ENCODE data around the gene GAA. TPM values are rescaled to one million over a fixed set of nuclear protein-coding genes. Genes with fewer than 3 reads are reported as not detected.

Gene GAA
- polyA plus RNA-seq, 1 experiment = 5.7 TPM

DNA sequence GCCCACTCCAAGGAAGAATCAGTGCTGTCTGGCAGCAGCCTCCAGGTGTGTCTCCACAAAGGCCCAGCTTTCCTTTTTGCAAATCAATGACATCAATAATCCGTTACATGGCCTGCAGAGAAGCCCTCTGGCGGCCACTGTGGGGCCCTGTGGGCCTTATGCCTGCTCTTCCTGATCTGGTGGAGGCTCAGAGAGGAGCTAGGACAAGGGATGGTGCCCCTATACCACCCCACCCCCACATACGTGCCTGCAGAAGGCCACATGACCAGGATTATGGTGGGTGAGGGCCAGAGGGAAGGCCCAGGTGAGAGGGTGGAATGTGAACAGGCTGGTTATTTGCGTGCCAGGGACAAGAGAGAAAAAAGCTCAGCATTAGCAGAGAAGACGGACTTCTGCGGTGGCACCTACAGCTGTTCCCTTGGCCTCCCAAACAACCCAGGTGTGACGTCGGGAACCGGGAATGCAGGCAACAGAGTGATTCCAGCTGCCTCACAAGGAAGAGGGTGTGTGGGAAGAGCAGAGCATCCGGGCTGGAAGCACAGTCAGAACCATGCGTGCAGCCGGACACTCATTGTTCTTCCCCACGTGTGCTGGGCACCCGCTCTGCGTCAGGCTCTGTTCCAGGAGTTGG, 23.1 kb downstream of the GAA start:
- DNase-seq (ENCODE audit: low read depth) = no peak
- Histone ChIP-seq H3K36me3 (ENCODE audit: control insufficient read depth, insufficient read depth, low read length) (no peaks in the 10 kb centered on the region; the same call in 1 of the 2 replicates), H3K4me3 (ENCODE audit: low read depth, low read length) (no peak overlapping the region), H3K27me3 (ENCODE audit: control insufficient read depth, insufficient read depth, low read length) (0 out of 2 replicates have a peak, but pooled peaks cover 2% of the 10 kb centered on the region)
- ChIA-PET CTCF (interaction anchor here (1.2 to 2.1 kb wide), 4 partner anchors 9 to 81 kb away, joined by 3 to 8 read pairs (median 5); partner anchors contain the start of gene GAA), POLR2A (no interaction called here)
- TF ChIP-seq, protein P1, sequence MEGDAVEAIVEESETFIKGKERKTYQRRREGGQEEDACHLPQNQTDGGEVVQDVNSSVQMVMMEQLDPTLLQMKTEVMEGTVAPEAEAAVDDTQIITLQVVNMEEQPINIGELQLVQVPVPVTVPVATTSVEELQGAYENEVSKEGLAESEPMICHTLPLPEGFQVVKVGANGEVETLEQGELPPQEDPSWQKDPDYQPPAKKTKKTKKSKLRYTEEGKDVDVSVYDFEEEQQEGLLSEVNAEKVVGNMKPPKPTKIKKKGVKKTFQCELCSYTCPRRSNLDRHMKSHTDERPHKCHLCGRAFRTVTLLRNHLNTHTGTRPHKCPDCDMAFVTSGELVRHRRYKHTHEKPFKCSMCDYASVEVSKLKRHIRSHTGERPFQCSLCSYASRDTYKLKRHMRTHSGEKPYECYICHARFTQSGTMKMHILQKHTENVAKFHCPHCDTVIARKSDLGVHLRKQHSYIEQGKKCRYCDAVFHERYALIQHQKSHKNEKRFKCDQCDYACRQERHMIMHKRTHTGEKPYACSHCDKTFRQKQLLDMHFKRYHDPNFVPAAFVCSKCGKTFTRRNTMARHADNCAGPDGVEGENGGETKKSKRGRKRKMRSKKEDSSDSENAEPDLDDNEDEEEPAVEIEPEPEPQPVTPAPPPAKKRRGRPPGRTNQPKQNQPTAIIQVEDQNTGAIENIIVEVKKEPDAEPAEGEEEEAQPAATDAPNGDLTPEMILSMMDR (IDR thresholded peaks at IDR 0.05; ENCODE audit: insufficient read depth, low read depth, low read length) = peak; percentile 38

DNA sequence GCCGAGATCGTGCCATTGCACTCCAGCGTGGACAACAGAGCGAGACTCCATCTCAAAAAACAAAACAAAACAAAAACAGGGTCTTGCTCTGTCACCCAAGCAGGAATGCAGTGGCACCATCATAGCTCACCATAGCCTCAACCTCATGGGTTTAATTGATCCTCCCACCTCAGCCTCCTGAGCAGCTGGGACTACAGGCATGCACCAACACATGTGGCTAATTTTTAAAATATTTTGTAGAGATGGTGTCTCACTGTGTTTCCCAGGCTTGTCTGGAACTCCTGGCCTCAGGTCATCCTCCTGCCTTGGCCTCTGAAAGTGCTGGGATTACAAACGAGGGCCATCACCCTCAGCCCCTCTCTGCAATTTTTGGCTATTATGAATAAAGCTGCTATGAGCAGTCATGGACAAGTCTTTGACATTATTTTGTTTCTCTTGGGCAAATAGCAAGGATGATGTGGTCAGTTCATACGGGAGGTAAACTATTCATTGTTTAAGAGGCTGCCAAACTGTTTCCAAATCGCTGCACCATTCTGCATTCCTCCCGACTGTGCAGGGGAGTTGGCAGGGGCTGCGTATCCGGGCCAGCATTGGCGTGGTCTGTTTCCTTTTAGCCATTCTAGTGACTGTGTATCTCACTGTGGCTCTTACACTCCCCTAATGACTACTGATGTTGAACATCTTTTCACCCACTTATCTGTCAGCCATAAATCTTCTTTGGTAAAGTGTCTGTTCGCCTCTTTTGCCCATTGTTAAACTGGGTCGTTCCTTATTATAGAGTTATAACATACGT, 24.5 kb downstream of the GAA start:
- Histone ChIP-seq H3K27me3 (ENCODE audit: control insufficient read depth, insufficient read depth, low read length) (0 out of 2 replicates have a peak, but pooled peaks cover 2% of the 10 kb centered on the region), H3K4me3 (ENCODE audit: low read depth, low read length) (no peak overlapping the region), H3K36me3 (ENCODE audit: control insufficient read depth, insufficient read depth, low read length) (no peaks in the 10 kb centered on the region)
- ChIA-PET CTCF (interaction anchor here (1.0 kb wide), 1 partner anchor 24 kb away, joined by 6 read pairs; the partner anchor contains the start of gene GAA), POLR2A (no interaction called here)
- TF ChIP-seq, protein P1 (IDR thresholded peaks at IDR 0.05; ENCODE audit: insufficient read depth, low read depth, low read length) = no peak
- peak; percentile 65 for DNase-seq (ENCODE audit: low read depth)

DNA sequence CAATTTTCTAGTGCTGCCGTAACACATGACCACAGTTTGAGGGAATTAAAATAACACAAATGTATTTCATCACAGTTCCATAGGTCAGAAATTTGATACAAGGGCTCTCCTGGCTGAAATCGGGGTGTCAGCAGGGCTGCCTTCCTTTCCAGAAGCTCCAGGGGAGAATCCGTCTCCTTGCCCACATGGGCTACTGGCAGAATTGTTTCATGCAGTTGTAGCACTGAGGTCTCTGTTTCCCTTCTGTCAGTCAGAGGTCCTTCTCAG, 25.0 kb downstream of the GAA start:
- ChIA-PET CTCF (interaction anchor here (0.6 kb wide), 1 partner anchor 25 kb away, joined by 4 read pairs; the partner anchor contains the start of gene GAA), POLR2A (no interaction called here)
- Histone ChIP-seq H3K4me3 (ENCODE audit: low read depth, low read length) (no peak overlapping the region), H3K36me3 (ENCODE audit: control insufficient read depth, insufficient read depth, low read length) (no peaks in the 10 kb centered on the region), H3K27me3 (ENCODE audit: control insufficient read depth, insufficient read depth, low read length) (0 out of 2 replicates have a peak, but pooled peaks cover 2% of the 10 kb centered on the region)
- DNase-seq (ENCODE audit: low read depth) = no peak
- TF ChIP-seq, protein P1 (IDR thresholded peaks at IDR 0.05; ENCODE audit: insufficient read depth, low read depth, low read length) = no peak

DNA sequence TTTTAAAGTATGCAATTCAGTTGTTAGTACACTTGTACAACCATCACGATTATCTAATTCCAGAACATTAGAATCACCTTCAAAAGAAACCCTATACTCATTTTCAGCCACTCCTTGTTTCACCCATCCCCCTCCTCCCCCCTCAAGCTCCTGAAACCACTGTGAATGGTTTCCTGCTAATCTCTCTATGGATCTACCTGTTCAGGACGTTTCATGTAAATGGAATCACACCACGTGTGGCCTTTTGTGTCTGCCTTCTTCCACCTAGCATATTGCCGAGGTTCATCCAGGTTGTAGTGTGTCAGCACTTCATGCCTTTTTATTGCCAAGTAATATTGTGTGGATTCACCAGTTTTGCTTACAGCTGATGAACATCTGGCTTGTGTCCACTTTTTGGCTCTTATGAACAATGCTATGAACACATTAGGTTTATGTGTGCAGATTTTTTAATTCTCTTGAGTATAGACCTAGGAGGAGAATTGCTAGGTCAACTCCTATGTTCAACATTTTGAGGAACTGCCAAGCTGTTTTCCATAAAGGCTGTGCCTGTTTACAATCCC, 27.7 kb downstream of the GAA start:
- CTCF ChIA-PET = interaction anchor here (1.3 to 2.0 kb wide), 2 partner anchors 28 to 66 kb away, joined by 3 to 11 read pairs; partner anchors contain the start of gene GAA
- H3K36me3 ChIP-seq (ENCODE audit: control insufficient read depth, insufficient read depth, low read length) = peaks cover 5% of the 10 kb centered on the region
- H3K4me3 ChIP-seq (ENCODE audit: low read depth, low read length) = no peak overlapping the region
- H3K27me3 ChIP-seq (ENCODE audit: control insufficient read depth, insufficient read depth, low read length) = 0 out of 2 replicates have a peak, but pooled peaks cover 2% of the 10 kb centered on the region
- TF ChIP-seq, protein P1 (IDR thresholded peaks at IDR 0.05; ENCODE audit: insufficient read depth, low read depth, low read length) = no peak
- DNase-seq (ENCODE audit: low read depth) = no peak
- POLR2A ChIA-PET = interaction anchor here (0.7 kb wide), 1 partner anchor 170 kb away, joined by 4 read pairs; no protein-coding TSS in a partner anchor

DNA sequence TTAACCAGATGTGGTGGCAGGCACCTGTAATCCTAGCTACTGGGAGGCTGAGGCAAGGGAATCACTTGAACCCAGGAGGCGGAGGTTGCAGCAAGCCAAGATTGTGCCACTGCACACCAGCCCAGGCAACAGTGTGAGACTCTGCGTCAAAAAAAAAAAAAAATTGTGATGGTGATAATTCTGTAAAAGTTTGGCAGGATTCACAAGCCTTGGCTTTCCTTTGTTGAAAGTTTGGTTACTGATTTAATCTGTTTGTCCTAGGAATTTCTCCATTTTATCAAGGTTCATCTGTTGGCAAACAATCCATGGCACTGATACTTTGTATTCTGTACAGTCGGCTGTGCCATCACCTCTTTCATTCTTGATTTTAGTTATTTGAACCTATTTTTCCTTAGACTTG, 29.6 kb downstream of the GAA start:
- TF ChIP-seq, protein P1 (IDR thresholded peaks at IDR 0.05; ENCODE audit: insufficient read depth, low read depth, low read length) = no peak
- Histone ChIP-seq H3K36me3 (ENCODE audit: control insufficient read depth, insufficient read depth, low read length) (peaks cover 13% of the 10 kb centered on the region), H3K4me3 (ENCODE audit: low read depth, low read length) (no peak overlapping the region), H3K27me3 (ENCODE audit: control insufficient read depth, insufficient read depth, low read length) (no peaks in the 10 kb centered on the region)
- CTCF ChIA-PET = no interaction called here
- no peak for DNase-seq (ENCODE audit: low read depth)
- POLR2A ChIA-PET = no interaction called here
